HG03457 (cell line): ENCODE measurements around the gene TP53I11.

Experiments
- ATAC-seq: cut with Tn5 transposase; IDR thresholded peaks from one replicate; pipeline ENCODE4 v1.9.1; 2021; ENCODE audit warnings: moderate number of reproducible peaks; ENCODE audit not compliant: unreplicated experiment

The TP53I11 gene

GRCh38 chr11:44889266-44889665 lies 61.4 kb downstream of the TP53I11 start:
- no peak for ATAC-seq

GRCh38 chr11:44887636-44888035 lies 63.0 kb downstream of the TP53I11 start:
- ATAC-seq, result no peak

GRCh38 chr11:44886790-44887140 lies 63.9 kb downstream of the TP53I11 start:
- ATAC-seq, result no peak

- no peak for ATAC-seq
Measured at GRCh38 chr11:44885919-44886789, 64.5 kb downstream of the TP53I11 start.

DNA sequence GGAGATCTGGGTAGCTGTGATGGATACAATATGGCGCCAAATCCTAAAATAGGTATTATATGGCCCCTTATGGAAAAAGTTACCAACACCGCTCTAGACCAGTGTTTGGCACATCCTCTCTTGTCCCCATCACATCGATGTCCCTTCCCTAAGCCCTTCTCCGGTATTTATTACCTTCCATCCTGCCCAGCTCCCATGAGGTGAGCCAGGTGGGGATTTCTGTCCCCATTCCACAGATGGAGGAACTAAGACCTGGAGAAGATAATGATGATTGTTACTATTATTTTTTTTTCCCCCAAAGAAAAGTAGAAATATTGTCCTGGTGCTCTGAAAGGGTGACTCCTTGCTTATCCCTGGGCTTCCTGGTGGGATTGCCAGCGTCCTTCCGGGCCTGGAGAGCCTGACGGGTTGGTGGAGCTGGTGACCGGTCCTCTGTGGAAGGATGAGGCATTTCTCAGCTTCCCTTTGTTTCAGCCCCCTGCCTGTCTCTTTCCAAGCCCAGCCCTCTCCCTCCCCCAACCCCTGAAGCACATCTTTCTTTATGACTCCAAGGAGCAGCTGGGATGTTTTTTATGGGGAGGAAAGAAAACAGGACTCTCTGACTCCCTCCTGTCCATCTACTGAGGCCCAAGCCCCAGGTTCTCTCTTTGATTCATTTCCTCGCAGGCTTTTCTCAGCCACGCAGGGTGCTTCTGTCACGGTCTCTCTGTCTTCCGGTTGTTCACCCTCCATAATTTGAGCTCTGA lies 65.4 kb downstream of the TP53I11 start:
- no peak for ATAC-seq

DNA sequence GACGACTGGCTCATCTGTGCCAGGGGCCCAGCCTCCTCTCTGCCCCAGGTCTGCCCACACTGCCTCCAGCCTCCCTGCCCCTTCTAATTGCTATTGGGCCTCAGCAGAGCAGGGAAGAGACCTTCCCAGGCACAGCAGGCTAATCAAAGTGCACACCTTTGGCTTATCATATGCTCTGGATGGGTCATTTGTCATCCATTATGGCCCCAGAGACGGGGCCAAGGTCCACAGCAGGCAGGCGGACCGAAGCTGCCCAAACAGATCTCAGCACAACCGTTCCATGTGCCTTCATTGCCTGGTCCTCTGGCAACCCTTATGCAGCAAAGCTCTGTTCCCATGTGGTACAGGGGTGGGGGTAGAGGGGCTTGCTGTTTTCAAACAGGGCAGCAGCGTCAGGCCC lies 66.6 kb downstream of the TP53I11 start:
- ATAC-seq, result no peak

- no peak for ATAC-seq
Measured at GRCh38 chr11:44883277-44883676, 67.4 kb downstream of the TP53I11 start.
